Activated T-cell treated with anti-CD3 and anti-CD28 coated beads, Interleukin-2, amount 50 U/mL, for 72 hours (primary cell): ENCODE measurements around the gene BHMT2. TPM values are rescaled to one million over a fixed set of nuclear protein-coding genes. Genes with fewer than 3 reads are reported as not detected.

Experiments used
- total RNA-seq, 2 donors: library from RNA; stranded (reverse); gene quantifications; one replicate each; pipeline ENCODE4 v1.2.3, GENCODE V29; 2022

The BHMT2 gene
- total RNA-seq, 2 donors from 2014 or later: not detected

Other genes with a start within 250 kb of the BHMT2 start
- 10 to 100 TPM; 12.4 to 15.3 TPM for gene ARSB, start 84.5 kb upstream of the BHMT2 start, total RNA-seq
- 10 to 100 TPM; 19.2 to 21.4 TPM for gene DMGDH, start 93 bp upstream of the BHMT2 start, total RNA-seq
- not detected for gene BHMT, start 42.0 kb downstream of the BHMT2 start, total RNA-seq
- 10 to 100 TPM; 39.7 to 56.2 TPM for gene JMY, start 166.4 kb downstream of the BHMT2 start, total RNA-seq